ENCODE data around the gene CDK17.

CDK17 gene

DNA sequence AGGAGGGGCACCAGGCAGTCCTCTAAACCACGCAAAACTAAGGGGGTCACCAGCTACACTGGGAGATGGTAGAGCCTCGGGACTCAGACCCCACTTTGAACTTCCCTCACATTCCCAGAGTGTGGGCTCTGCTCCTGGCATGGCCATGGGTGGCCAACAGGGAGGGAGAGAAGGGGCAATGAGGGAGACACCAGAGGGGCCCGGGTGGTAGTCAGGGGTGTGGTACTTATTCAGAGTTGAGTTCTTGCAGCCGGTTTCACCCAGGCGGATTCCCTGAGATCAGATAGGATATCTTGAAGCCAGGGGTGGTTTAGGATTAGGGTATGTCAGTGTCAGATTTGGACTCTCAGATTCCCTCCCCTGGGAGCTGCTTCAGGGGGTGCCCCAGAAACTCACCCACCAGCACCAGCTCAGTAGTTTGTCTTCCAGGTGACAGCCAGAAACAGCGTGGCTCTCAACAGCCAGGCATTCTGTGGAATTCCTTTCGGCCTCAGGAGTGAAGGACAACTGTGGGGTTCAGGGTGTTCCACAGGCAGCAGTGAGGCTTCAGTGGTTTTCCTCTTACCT lies 150.0 kb downstream of the CDK17 start:
- TF ChIP-seq, protein P1, sequence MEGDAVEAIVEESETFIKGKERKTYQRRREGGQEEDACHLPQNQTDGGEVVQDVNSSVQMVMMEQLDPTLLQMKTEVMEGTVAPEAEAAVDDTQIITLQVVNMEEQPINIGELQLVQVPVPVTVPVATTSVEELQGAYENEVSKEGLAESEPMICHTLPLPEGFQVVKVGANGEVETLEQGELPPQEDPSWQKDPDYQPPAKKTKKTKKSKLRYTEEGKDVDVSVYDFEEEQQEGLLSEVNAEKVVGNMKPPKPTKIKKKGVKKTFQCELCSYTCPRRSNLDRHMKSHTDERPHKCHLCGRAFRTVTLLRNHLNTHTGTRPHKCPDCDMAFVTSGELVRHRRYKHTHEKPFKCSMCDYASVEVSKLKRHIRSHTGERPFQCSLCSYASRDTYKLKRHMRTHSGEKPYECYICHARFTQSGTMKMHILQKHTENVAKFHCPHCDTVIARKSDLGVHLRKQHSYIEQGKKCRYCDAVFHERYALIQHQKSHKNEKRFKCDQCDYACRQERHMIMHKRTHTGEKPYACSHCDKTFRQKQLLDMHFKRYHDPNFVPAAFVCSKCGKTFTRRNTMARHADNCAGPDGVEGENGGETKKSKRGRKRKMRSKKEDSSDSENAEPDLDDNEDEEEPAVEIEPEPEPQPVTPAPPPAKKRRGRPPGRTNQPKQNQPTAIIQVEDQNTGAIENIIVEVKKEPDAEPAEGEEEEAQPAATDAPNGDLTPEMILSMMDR (IDR thresholded peaks at IDR 0.05) = no peak
- TF ChIP-seq ZFX (IDR thresholded peaks at IDR 0.05; ENCODE audit: borderline replicate concordance) = no peak
- no peak overlapping the region for H3K27ac ChIP-seq

DNA sequence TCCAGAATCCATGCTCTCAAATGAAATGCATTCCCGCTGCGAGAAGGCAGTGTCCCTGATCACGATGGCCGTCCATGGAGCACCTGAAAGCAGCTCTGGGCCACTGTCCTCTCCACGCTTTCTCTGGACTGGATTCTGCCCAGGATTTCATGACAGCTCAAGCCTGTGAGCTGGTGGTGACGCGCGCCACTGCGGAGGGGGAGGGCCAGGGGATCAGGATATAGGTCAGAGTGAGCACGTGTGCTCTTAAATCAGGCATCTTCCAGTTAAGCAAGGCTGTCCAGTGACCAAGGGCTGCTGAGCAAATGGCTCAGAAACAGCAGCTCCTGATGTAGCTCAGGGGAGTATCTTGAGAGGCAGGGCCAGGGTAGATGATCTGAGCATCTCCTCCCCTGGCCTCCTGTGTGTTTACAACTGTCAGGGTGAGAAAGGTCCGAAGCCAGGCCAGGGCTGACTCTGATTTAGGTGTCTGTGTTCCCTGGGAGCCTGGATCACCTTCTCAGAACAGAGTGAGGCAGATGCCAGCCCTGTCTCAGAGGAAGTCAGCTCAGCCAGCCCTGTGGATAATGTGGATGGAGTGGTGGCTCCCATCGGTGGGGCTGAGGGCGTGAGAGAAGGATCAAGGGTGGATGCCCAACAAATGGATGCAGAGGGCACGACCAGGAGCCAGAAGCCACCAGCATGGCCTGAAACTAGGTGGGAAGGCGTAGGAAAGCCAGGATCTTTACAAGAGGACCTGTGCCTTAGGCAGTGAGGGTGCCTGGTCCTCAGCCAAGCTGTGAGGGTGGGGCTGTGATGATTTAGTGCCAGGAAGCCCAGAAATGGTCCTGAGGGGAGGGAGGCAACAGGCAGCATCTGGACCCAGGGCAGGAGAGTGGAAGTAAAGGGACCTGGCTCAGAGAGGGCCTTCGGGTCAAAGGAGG lies 150.8 kb downstream of the CDK17 start:
- TF ChIP-seq, protein P1 (IDR thresholded peaks at IDR 0.05) = no peak
- TF ChIP-seq ZFX (IDR thresholded peaks at IDR 0.05; ENCODE audit: borderline replicate concordance) = no peak
- no peak overlapping the region for H3K27ac ChIP-seq

DNA sequence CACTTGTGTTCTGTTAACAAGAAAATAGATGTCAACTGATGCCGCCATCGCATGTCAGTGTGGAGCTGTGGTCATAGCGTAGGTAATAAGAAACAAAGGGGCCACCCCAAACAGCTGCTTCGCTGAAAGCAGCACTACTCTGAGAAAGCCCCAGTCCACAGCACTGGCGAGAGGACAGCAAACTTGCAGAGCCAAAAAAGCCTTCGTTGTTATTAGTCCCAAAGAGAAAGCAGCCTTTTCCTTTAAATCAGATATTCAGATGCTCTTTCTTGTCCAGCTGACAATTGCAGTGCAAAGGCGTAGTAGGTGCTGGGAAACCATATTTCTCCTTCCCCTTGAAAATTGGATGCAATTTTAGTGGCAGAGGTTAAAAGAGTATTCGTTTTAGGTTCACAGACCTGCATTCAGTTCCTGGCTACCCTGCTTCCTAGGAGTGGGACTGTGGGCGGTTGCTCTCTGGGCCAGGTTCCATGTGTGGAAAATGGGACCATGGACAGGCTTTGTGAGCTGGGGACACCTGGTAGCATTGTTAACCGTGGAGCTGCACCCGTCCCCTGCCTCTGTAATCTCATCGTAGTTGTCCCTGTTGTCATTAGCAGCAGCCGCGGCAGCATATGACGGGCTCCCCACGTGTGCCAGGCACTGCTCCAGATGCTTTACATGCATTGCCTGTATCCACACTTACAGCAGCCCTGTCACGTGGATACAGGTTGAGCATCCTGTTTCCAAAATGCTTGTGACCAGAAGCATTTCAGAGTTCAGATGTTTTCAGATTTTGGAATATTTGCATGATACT lies 151.9 kb downstream of the CDK17 start:
- H3K27ac ChIP-seq = no peak overlapping the region
- TF ChIP-seq, protein P1 (IDR thresholded peaks at IDR 0.05) = no peak
- no peak for TF ChIP-seq ZFX (IDR thresholded peaks at IDR 0.05; ENCODE audit: borderline replicate concordance)

DNA sequence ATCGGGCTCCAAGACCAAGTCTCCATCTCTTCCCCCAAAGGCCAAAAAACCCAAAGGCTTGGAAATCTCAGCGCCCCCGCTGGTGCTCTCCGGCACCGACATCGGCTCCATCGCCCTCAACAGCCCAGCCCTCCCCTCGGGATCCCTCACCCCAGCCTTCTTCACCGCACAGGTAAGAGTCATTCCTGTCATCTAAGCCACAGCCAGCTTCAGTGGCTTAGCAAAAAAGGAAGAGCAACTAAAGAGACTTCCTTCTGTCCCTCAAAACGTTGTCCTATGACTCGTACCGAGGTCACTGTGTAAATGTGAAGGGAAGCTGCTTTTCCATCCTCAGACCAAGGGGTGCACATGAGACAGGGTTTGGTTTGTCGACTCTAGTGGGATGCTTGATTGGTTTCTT lies 152.7 kb downstream of the CDK17 start:
- TF ChIP-seq, protein P1 (IDR thresholded peaks at IDR 0.05) = no peak
- TF ChIP-seq ZFX (IDR thresholded peaks at IDR 0.05; ENCODE audit: borderline replicate concordance) = no peak
- H3K27ac ChIP-seq = no peak overlapping the region

DNA sequence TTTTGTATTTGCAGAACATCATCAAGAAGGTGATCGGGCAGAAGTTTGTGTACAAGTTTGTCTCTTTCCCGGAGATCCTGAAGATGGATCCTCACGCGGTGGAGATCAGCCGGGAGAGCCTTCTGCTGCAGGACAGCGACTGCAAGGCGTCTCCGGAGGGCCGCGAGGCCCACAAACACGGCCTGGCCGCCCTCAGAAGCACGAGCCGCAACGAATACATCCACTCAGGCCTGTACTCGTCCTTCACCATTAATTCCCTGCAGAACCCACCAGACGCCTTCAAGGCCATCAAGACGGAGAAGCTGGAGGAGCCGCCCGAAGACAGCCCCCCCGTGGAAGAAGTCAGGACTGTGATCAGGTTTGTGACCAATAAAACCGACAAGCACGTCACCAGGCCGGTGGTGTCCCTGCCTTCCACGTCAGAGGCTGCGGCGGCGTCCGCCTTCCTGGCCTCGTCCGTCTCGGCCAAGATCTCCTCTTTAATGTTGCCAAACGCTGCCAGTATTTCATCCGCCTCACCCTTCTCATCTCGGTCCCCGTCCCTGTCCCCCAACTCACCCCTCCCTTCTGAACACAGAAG lies 153.2 kb downstream of the CDK17 start:
- no peak for TF ChIP-seq ZFX (IDR thresholded peaks at IDR 0.05; ENCODE audit: borderline replicate concordance)
- TF ChIP-seq, protein P1 (IDR thresholded peaks at IDR 0.05) = no peak
- H3K27ac ChIP-seq = no peak overlapping the region

- no peak overlapping the region for H3K27ac ChIP-seq
- TF ChIP-seq, protein P1 (IDR thresholded peaks at IDR 0.05) = no peak
- no peak for TF ChIP-seq ZFX (IDR thresholded peaks at IDR 0.05; ENCODE audit: borderline replicate concordance)
These were observed 155.4 kb downstream of the CDK17 start for GRCh38 chr12:96244826-96245225.
